Bronchial epithelial cell (primary cell): ENCODE measurements around the gene TTC7B. TPM values are rescaled to one million over a fixed set of nuclear protein-coding genes. Genes with fewer than 3 reads are reported as not detected.
"Not testable (repeated sequence)": the region's sequence is repeated elsewhere in the genome, so short reads cannot be mapped to it uniquely, and the experiment has no call there.

Experiments used
- DNase-seq: peaks from one replicate; pipeline ENCODE4 v3.0.0-alpha.2; 2010; ENCODE audit warnings: low read depth
- FAIRE-seq: peaks from 2 replicates; lab custom pipeline; 2011; peaks lifted over from hg19 to GRCh38; lab: Jason Lieb, UNC
- H3K27me3 ChIP-seq: 2 replicates; pipeline ENCODE4 v1.5.1; 2011; ENCODE audit warnings: low read length; ENCODE audit not compliant: control insufficient read depth, insufficient read depth
- H3K36me3 ChIP-seq: 2 replicates; pipeline ENCODE4 v1.5.1; 2011; ENCODE audit warnings: low read length; ENCODE audit not compliant: control insufficient read depth, insufficient read depth
- H3K4me3 ChIP-seq: 2 replicates; pipeline ENCODE4 v1.5.1; 2011; ENCODE audit warnings: mild to moderate bottlenecking, low read depth, low read length, control low read depth
- total RNA-seq: library from RNA; depleted of rRNA; stranded (reverse); fragments of >200 nt; gene quantifications from 2 replicates; pipeline ENCODE4 v1.2.1, GENCODE V29; 2014
- TF ChIP-seq, protein P1 (sequence below): IDR thresholded peaks from 2 replicates; pipeline ENCODE4 v1.5.1; 2011; ENCODE audit warnings: mild to moderate bottlenecking, moderate library complexity, low read length, control low read depth, inconsistent platforms; ENCODE audit not compliant: insufficient read depth, severe bottlenecking

The TTC7B gene
- total RNA-seq, 1 donor from 2014 or later: 2.9 TPM

DNA sequence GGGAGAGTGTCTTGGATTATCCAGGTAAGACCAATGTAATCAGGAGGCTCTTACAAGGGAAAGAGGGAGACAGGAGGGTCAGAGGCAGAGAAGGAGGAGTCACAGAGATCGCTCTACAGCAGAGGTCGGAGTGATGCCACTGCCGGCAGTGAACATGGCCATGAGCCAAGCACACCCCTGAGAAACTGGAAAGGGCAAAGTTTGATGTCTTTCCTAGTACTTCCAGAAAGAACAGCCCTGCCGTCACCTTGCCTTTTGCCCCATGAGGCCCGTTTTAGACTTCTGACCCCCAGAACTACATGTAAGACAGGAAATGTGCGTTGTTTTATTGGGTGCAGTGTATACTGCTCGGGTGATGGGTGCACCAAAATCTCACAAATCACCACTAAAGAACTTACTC, 285.7 kb downstream of the TTC7B start:
- no peaks in the 10 kb centered on the region for H3K36me3 ChIP-seq
- no peaks in the 10 kb centered on the region for H3K27me3 ChIP-seq
- FAIRE-seq (no peak), DNase-seq (no peak)
- H3K4me3 ChIP-seq: no peak overlapping the region
- TF ChIP-seq, protein P1, sequence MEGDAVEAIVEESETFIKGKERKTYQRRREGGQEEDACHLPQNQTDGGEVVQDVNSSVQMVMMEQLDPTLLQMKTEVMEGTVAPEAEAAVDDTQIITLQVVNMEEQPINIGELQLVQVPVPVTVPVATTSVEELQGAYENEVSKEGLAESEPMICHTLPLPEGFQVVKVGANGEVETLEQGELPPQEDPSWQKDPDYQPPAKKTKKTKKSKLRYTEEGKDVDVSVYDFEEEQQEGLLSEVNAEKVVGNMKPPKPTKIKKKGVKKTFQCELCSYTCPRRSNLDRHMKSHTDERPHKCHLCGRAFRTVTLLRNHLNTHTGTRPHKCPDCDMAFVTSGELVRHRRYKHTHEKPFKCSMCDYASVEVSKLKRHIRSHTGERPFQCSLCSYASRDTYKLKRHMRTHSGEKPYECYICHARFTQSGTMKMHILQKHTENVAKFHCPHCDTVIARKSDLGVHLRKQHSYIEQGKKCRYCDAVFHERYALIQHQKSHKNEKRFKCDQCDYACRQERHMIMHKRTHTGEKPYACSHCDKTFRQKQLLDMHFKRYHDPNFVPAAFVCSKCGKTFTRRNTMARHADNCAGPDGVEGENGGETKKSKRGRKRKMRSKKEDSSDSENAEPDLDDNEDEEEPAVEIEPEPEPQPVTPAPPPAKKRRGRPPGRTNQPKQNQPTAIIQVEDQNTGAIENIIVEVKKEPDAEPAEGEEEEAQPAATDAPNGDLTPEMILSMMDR: no peak

DNA sequence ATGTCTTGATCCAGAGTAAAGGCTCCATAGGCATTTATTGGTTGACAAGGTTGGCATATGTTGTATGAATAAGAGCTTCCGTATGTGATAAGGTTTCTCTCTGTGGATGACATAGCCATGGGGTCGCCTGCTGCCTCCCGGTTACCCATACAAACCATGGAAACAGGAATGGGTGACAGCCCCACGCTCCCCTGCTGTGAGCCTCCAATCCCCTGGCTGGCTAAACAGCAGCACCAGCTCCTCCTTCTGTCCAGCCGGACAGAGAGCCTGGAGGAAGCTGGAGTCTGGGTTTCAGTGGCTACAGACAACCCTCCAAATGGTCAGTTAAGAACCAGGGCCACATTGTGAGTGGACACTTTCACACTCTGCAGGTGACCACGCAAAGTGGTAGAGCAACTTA, 288.3 kb downstream of the TTC7B start:
- DNase-seq (no peak), FAIRE-seq (no peak)
- H3K27me3 ChIP-seq: no peaks in the 10 kb centered on the region
- TF ChIP-seq, protein P1: no peak
- no peak overlapping the region for H3K4me3 ChIP-seq
- H3K36me3 ChIP-seq: no peaks in the 10 kb centered on the region

DNA sequence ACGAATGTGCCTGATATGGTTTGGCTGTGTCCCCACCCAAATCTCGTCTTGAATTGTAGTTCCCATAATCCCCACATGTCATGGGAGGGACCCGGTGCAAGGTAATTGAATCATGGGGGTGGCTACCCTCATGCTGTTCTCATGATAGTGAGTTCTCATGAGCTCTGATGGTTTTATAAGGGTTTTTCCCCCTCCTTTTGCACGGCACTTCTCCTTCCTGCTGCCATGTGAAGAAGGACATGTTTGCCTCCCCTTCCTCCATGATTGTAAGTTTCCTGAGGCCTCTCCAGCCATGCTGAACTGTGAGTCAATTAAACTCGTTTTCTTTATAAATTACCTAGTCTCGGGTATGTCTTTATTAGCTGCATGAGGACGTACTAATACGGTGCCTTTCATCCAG, 289.7 kb downstream of the TTC7B start:
- not testable (repeated sequence) for FAIRE-seq, H3K27me3 ChIP-seq, H3K36me3 ChIP-seq, H3K4me3 ChIP-seq, DNase-seq

DNA sequence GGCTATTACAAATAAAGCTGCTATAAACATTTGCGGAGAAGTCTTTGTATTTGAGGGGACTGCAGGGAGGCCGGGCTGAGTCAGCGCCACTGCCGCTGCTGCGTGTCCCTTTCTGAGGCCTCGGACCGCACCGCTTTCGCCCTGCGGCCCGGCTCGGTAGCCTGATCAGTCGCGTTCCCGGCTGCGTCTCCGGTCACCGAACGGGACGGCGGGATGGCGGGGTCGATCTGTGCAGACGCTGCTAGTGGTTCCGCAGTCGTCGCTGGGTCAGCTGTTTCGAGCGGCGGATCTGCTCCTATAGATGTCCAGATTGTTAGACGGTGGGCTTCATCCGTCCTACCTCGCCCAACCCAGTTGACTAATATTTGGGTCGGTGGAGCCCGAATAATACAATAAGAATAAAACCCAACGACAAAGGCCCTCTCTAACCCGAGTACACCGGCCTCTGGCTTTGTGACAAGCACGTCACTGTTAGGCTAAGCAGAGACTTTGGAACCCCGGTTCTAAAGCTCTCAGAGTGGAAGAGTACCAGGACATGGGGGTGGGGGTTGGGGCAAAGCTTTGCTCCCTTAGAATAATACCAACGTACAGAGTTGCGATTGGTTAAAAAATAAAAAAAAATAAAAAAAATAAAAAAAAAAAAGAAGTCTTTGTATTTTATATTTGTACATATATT, 290.7 kb downstream of the TTC7B start:
- H3K4me3 ChIP-seq, H3K27me3 ChIP-seq, H3K36me3 ChIP-seq, DNase-seq: not testable (repeated sequence)
- peak; percentile 85 for FAIRE-seq

DNA sequence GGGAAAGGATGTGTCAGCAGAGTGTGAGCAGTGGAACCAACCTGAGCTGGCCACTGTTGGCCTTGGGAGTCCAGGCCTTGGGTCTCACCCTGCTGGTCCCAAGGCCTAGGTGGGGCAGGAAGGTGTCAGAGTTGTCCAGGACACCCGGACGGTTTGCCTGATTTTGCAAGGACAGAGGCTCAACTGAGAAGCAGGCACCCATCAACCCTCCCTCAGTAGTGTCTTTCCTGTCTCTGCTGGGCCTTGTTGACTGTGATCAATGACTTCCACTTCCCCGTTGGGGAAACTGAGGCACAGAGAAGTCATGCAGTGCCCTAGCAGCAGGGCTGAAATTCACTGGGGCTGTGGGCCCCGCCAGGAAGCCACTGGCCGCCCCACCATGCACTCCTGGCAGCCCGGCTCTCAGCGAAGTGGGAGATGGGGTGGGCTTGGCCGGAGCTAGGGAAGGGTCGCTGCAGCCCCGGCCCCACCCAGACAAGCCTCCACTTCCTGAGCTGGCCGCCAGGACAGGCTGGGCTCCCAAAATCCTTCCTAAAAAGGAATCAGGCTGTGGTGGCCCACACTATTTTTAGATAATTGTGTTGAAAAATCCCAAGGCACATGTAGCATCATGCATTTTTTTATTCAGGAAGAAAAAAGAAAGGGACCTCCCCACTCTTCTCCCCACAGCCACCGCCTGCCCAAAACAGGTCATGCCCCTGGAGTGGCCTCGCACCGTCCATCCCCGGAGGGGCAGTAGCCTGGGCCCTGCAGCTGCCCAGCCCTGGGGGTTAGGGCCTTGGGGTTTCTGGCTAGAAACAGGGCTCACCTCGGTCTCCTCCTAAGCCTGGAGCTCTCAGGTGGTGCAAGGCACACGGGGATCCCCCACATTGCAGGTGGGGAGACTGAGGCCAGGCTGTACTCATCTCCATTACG, 292.0 kb downstream of the TTC7B start:
- TF ChIP-seq, protein P1: no peak
- FAIRE-seq (no peak), DNase-seq (no peak)
- Histone ChIP-seq H3K27me3 (no peaks in the 10 kb centered on the region), H3K36me3 (no peaks in the 10 kb centered on the region), H3K4me3 (no peak overlapping the region)

DNA sequence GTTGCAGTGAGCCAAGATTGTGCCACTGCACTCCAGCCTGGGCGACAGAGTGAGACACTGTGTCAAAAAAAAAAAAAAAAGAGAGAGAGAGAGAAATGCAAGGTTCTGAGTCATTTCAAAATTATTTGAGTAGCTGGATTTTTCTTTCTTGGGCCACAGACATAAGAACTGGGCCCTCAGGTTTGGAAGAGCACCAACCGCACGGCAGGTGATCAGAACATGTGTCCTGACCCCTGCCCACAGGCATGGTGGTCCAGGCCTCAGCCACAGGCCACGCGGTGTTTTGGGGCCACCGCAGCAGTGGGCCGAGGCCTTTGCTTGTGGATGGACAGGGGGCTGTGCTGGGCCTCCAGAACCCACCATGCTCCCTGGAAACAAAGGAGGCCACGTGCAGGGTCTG, 292.7 kb downstream of the TTC7B start:
- H3K36me3 ChIP-seq: no peaks in the 10 kb centered on the region
- TF ChIP-seq, protein P1: no peak
- FAIRE-seq: no peak

More for the DNA sequence above, 292.7 kb downstream of the TTC7B start:
- DNase-seq: peak; percentile 39
- no peak overlapping the region for H3K4me3 ChIP-seq
- no peaks in the 10 kb centered on the region for H3K27me3 ChIP-seq
